GM19043 (cell line): ENCODE data around the gene AGRN.
"Not testable (repeated sequence)": the region's sequence is repeated elsewhere in the genome, so short reads cannot be mapped to it uniquely, and the experiment has no call there.

ENCODE experiments used
- ATAC-seq: cut with Tn5 transposase; IDR thresholded peaks from one replicate; pipeline ENCODE4 v1.9.1; 2021; ENCODE audit warnings: low read depth; ENCODE audit not compliant: unreplicated experiment

The AGRN gene

DNA sequence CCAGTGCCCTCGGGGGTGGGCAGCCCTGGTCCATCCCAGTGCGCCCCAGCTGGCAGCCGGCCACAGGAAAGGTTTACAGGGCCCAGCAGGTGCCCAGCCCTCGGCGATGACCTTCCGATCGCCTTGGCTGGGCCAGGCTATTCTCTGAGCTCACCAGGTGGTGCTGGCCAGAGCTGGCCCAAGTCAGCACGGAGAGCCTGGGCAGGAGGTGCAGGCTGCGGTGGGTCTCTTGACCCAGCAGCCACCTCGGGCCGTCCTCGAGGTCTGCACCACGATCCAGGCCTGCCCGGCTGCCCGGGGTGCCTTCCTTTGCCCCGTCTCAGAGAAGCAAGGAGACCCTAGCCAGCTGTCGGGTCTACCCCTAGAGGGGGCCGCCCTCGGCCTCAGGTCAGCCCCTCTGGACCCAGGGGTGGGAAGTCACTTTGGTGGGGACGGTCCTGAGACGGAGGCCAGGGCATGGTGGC lies 38.4 kb upstream of the AGRN start:
- no peak for ATAC-seq

DNA sequence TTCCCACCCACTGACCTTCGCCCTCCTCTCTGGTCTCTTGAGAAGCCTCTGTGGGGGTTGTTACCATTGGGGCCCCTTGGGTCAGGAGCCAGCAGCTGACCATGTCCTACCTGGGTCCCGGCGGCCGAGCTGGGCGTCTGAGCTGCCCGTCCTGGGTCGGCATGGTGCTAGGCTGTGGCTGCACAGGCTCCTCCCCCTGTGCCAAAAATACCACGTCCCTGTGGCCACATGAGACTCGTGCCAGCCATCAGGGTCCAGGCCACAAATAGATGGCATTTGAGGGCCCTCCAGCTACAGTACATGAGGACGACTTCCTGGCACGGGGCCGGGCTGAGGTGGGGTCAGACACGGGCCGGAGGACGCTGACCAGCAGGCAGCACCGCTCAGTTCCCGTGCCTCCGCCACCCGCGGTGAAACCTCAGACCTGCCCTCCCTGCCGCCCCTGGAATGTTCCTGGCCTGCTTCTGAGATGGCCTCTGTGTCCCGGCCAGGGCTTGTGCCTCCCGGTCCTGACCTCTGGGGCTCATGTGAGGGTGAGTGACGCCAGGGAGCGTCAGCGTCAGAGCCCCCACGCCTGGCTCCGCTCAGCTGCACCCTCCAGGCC lies 37.9 kb upstream of the AGRN start, which contains the start of gene PERM1:
PERM1 (minus strand) TSS at position 139 of the 604 bp plus-strand sequence. CDS start 1,064 bp downstream, outside the sequence.
- no peak for ATAC-seq

DNA sequence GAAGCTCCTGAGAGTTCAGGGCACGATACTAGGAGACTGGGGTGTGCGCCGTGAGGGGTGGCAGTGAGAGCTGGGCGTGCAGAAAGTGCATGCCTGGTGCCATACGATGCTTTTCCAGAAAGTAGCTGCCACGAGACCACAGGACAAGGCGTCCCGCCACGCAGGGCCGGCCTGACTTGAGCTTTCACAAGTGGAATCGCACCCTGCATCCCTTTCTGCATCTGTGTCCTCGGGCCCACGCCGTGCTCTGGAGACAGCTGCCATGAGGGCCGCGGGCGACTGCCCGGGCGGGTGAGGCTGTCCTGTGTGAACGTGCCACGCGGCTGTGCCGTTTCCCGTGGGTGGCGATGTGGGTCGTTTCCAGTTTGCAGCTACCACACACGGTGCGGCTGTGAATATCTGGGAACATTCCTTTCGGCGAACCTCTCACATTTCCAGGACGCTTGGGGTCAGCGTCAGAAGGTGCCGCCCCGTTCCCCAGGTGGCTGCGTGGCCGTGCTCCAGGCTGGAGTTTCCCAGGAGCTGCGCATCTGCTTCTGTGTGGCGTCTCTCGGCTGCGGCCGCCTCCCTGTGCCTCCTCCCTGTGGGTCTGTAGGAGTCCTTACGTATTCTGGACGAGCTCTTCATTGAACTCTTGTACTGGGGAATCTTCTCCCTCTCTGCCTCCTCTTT lies 37.0 kb upstream of the AGRN start:
- no peak for ATAC-seq

DNA sequence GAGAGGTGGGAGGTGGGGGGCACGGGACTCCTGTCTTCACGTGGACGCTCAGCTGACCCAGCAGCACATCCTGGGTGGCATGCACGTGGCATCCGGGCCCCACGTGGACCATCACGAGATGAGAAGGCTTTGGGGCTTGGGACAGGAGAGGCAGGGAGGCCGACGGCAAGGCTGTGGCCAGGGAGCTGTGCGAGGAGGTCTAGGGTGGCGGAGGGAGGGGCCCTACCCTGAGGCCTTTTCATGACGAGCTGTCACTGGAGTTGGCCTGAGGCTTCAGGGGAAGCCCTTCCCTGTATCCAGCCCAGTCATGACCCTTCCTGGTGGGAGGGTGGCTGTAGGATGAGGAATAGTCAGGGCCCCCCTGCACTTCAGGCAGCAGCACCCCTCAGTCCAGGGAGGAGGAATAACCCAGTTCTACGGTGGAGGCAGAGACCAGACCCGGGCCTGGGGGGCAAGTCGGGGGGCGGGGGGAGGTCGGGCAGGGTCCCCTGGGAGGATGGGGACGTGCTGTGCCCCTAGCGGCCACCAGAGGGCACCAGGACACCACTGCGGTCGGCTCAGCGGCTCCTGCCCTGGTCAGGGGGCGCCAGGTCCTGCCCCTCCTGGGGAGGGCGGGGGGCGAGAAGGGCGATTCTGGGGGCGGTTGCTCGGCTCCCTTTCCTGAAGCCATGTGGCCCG lies 36.0 kb upstream of the AGRN start:
- peak; percentile 51 for ATAC-seq

DNA sequence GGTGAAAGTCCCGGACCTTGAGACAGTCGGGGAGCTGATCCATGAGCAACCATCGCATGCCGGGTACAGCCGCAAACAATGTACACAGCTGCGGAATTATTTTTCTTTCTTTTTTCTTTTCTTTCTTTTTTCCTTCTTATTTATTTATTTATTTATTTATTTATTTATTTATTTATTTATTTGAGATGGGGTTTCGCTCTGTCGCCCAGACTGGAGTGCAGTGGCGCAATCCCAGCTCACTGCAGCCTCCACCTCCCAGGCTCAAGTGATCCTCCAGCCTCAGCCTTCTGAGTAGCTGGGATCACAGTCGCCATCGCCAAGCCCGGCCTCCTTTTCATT lies 35.5 kb upstream of the AGRN start:
- no peak for ATAC-seq

DNA sequence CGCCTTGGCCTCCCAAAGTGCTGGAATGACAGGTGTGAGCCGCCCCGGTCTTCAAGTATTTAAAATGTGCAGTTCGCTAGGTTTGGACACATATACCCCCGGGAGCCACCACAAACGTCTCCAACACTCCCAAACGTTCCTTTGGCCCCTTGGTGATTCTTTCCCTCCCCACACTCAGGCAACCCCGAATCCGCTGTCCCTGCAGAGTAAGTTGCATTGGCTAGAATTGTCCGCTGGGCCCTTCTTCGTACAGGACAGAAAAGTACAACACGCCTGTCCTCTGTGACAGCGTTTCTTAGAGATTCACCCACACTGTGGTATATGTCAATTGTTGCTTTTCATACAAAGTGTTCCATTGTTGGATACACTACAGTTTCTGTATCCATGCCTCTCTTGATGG lies 34.8 kb upstream of the AGRN start:
- no peak for ATAC-seq

DNA sequence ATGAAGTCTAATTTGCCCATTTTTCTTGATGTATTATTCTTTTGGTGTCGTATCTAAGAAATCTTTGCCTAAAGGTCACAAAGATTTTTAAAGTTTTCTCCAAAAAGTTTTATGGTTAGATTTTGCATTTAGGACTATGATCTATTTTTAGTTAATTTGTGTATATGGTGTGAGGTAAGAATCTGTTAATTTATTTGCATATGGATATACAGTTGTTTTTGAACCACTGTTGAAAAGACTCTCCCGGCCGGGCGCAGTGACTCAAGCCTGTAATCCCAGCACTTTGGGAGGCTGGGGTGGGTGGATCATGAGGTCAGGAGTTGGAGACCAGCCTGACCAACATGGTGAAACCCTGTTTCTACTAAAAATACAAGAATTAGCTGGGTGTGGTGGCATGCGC lies 31.9 kb upstream of the AGRN start:
- not testable (repeated sequence) for ATAC-seq

DNA sequence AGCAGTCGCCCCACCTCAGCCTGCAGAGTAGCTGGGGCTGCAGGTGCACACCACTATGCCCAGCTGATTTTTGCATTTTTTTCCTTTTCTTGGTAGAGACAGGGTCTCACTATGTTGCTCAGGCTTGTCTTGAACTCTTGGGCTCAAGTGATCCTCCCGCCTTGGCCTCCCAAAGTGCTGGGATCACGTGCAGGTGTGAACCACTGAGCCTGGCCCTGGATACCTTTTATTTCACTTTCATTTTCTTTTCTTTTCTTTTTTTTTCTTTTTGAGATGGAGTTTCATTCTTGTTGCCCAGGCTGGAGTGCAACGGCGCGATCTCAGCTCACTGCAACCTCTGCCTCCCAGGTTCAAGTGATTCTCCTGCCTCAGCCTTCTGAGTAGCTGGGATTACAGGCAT lies 28.6 kb upstream of the AGRN start:
- not testable (repeated sequence) for ATAC-seq

DNA sequence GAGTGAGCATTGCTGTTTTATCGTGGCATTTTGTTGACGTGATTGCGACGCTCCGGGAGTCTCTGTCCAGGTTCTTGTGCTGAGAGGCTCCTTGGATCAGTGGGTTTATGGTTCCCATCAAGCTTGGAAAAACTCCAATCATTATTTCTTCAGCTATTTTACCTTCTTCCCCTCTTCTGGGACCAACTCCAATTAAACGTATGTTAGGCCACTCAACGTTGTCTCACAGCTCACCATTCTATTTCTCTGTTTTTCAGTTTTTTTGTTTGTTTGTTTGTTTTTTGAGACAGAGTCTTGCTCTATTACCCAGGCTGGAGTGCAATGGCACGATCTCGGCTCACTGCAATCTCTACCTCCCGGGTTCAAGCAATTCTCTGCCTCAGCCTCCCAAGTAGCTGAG lies 28.0 kb upstream of the AGRN start:
- no peak for ATAC-seq

DNA sequence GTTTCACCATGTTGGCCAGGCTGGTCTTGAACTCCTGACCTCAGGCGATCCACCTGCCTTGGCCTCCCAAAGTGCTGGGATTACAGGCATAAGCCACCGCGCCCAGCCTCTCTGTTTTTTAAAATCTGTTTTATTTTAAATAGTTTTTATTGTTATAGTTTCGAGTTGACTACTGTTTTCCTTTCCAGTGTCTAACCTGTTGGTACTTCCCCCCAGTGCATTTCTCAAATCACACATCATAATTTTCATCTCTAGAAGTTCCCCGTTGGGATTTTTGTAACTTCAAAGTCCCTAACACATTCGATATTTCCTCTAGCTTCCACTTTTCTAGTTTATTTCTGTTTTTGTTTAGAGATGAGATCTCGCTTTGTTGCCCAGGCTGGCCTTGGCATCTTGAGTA lies 27.6 kb upstream of the AGRN start:
- ATAC-seq, result no peak

DNA sequence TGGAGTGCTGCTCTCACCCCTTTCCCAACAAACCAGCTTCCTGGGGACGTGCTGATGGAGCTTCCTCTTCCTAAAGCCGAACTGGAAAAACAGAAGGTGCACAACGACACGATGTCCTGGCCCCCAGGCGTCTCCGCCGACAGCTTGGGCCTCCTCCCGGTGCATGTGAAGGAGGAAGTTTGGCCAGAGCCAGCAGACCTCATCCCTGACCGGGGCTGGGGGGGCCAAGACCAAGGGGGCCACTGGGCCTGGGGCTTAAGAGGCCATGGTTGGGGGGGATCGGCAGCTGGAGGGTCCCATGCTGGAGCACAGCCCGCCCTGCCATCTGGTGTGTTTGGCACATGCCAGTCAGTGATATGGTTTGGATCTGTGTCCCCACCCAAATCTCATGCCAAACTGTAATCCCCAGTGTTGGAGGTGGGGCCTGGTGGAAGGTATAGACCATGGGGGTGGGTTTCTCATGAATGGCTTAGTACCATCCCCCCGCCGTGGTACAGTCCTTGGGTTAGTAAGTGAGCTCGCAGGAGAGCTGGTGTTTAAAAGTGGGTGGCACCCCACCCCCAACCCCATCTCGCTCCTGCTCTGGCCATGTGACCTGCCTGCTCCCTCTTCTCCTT lies 26.4 kb upstream of the AGRN start:
- no peak for ATAC-seq

DNA sequence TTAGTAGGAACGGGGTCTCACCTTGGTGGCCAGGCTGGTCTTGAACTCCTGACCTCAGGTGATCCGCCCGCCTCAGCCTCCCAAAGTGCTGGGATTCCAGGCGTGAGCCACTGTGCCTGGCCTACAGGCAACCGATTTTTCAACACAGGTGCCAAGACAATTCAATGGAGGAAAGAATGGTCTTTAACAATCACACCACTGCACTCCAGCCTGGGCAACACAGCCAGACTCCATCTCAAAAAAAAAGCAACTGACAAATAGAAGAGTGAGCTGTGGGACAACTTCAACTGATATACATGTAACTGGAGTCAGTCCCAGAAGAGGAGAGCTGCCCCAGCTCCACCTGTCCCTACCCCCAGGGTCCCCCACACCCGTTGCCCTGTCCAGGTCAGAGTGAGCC lies 25.4 kb upstream of the AGRN start:
- not testable (repeated sequence) for ATAC-seq

DNA sequence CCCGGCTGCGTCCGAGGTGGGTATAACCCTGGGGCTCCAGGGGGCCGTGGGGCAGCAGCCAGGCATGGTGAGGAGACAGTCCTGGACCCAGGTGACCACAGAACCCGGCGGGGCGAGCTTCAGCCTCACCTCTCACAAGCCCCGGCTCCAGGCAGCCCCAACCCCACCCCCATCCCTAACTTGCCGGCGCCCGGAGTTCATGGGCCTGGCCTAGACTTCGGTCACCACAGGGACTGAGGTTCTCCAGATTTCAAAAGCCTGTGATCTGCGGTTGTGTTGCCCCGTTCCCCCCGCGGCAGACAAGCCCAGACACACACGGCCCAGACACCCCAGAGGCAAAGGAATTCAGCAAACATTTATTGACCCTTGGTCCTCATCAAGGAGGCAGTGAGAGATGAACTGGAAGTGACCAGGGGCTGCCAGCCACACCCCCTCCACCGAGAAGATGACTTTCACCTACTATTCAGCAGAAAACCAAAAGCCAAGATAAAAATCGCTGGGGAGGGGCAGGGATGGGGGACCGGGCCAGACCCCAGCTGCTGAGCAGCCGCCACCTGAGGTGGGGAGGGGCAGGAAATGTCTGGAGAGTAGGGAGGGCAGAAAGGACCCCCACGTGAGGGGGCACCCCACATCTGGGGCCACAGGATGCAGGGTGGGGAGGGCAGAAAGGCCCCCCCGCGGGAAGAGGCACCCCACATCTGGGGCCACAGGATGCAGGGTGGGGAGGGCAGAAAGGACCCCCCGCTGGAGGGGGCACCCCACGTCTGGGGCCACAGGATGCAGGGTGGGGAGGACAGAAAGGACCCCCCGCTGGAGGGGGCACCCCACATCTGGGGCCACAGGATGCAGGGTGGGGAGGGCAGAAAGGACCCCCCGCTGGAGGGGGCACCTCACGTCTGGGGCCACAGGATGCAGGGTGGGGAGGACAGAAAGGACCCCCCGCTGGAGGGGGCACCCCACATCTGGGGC lies 24.0 kb upstream of the AGRN start:
- no peak for ATAC-seq

DNA sequence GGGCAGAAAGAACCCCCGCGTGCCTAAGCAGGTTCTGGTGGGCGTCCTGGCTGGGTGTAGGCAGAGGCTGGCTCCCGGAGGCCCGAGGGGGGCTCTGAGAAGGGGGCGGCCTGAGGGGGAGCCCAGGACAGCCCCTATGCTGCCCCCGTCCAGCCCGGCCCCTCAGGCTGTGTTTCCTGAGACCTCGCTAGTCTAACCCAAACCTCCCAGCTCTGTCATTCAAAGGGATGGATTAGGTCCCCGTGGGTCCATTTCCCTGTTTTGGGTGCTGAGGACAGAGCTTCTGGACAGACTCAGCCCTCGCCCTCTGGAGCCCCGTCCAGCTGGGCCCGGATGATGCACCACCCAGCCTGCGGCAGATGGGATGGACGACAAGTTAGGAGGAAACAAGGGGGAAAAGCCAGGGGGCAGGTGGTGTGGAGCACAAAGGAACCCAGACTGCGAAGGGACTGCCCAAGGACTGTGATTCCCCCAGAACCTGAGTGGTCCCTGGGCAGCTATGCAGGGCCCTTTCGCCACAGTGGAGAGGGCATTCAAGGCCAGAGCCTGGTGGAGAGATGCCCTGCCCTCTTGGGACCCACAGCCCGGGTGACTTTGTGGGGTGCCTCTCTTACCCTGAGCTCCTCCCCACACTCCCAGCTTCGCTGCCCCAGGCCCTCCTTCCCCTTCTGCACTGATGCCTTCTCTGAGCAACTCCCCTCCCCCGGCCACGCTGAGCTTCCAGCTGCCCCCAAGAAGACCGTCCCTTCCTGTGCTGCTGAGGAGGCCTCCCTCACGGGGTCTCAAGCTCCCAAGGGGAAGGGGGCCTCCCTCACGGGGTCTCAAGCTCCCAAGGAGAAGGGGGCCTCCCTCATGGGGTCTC lies 22.8 kb upstream of the AGRN start:
- ATAC-seq, result no peak

DNA sequence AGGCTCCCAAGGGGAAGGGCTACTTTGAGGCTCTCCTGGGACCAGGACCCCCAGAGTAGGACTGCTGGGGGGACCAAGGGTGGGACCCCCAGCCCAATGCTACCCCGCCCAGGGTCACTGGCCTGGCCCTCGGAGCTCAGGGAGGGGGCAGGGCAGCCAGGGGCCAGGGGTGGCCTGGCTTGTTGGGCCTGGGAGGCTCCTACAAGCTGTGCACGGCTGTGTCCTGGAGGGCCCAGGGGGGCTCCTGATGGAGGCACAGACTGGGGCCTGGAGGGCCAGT lies 22.3 kb upstream of the AGRN start:
- ATAC-seq, result no peak

DNA sequence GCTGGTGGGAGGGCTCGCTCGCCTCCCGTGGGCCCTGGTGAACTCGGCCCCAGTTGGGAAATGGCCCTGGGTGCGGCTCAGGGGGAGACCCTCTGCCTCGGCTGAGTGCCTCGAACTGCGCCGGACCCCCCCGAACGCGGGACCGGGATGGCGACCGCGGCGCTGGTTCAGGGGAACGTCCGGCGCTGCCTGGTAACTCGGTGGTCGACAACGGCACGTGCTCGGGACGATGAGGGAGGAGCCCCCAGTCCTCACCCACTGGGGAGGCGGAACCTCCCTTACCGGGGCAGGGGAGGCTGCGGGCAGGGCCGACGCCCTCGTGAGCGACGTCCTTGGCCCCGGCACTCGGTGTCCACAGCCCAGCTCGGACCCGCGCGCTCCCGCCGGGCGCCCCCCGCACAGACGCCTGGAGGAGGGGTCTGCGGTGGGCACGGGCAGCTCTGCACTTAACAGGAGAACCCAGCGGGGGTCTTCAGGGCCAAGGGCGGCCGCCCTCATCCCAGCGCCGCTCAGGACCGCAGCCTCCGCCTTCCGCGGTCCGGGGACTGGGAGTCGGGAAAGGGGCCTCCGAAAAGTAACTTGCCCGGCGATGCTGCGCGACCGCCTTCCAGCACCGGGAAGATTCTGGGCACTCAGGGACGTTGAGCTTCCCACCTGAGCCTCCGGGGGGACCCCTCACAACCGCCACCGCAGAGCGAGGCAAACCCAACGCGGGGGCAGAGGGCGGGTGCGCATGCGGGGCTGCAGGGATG lies 21.8 kb upstream of the AGRN start:
- ATAC-seq, result no peak

DNA sequence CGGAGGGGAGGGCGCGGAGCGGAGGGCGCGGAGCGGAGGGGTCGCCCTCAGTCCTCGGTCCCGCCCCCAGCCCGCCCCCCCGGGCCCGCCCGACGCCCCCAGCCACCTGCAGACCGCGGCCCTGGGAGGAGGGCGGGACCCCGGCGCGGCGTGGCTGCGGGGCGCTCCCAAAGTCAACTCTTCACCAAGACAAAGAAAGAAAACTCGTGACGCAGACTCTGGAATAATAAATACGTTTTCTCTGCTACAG lies 21.2 kb upstream of the AGRN start:
- ATAC-seq, result no peak

DNA sequence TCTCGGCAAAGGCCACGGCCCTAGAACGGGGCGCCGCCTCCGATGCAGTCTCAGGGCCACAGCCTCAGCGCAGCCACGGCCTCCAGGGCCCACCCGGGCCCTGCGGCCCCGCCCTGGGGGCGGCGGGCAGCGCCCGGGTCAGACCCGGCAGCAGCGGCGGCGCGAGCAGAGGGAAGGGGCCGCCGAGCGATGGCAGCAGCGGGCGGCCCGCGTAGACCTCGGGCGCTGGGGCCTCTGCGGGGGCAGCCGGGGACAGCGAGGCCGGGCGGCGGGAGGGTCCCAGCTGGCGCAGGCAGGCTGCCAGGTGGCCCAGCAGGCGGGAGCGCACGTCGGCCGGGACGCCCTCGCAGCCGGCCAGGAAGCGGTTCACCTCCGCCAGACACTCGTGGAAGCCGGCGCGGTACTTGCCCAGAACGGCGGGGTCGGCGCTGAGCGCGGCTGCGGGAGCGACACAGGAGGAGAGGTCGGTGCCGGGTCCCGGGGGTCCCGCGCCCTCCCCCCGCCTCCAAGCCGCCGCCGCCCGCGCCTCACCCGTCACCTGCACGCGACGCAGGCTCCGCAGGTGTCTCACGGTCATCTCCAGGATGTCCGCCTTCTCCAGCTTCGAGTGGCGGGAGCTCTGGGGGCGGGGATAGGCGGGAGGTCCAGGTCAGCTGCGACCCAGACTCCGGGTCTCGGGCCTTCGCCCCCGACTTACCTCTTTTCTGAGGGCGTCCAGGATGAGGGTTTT lies 20.8 kb upstream of the AGRN start:
- ATAC-seq, result no peak
